NOMO-1 treated with dmso at 0.1 percent for 144 hours (cell line): ENCODE data around the gene GPR39.
A peak's percentile ranks its signal among the peaks of the same experiment; 100 is the strongest.
"Not testable (repeated sequence)": the region's sequence is repeated elsewhere in the genome, so short reads cannot be mapped to it uniquely, and the experiment has no call there.

Experiments
- DNase-seq: peaks from one replicate; lab custom pipeline; 2025; ENCODE audit not compliant: unreplicated experiment; lab: John Stamatoyannopoulos, UW

GPR39 gene

DNA sequence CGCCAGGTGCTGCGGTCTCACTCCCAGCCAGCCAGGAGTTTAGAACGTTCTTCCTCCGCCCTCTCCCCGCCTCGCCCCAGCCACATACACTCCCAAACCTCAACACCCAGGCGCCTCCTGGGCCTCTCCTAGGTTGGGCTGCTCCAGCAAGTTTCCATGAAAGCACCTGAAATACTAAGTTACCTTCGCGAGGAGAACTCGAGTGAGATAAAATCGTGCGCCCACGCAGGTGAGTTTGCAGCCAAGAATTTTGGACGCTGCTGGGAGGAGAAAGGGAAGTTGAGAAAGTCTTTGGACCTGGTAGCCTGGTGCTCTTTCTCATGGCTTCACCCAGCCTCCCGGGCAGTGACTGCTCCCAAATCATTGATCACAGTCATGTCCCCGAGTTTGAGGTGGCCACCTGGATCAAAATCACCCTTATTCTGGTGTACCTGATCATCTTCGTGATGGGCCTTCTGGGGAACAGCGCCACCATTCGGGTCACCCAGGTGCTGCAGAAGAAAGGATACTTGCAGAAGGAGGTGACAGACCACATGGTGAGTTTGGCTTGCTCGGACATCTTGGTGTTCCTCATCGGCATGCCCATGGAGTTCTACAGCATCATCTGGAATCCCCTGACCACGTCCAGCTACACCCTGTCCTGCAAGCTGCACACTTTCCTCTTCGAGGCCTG, at the start of gene GPR39:
GPR39 (plus strand) TSS at position 83 of the 673 bp plus-strand sequence.
- no peak for DNase-seq

DNA sequence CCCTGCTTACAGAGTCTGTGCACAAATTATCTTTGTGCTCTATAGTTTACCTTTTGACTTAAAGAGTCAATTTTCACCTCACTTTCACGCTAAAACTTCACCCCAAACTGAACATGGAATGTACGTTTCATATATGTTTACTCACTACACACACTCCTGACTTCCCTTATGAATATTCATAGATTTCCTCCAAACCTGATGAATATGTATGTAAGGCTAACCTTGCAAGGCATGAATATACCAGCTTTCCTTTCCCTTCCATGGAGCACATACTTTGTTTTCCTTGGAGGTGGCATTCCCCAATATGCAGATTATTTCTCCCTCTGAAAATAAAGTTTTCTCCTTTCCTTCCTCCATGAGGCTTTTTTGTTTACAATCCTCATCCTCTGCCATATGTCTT, 48.4 kb upstream of the GPR39 start:
- no peak for DNase-seq

DNA sequence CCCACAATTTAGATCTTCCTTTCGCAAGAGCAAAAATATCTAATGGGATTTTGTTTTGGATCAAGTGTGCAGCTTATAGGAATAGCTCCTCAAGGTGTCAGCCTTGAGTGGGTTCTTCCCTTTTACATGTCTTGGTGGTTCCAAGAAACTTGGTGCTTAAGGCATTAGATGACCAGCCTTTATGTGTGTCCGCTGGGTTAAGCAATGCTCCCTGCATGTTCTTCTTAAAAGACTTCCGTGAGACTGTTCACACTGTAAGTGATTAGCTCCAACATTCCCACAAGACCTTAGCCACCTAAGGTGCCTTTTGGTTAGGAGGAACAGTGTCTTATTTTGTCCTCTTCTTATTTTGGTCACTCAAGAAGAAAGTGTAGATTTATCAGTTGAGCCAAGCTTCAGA, 44.3 kb upstream of the GPR39 start:
- DNase-seq: no peak

DNA sequence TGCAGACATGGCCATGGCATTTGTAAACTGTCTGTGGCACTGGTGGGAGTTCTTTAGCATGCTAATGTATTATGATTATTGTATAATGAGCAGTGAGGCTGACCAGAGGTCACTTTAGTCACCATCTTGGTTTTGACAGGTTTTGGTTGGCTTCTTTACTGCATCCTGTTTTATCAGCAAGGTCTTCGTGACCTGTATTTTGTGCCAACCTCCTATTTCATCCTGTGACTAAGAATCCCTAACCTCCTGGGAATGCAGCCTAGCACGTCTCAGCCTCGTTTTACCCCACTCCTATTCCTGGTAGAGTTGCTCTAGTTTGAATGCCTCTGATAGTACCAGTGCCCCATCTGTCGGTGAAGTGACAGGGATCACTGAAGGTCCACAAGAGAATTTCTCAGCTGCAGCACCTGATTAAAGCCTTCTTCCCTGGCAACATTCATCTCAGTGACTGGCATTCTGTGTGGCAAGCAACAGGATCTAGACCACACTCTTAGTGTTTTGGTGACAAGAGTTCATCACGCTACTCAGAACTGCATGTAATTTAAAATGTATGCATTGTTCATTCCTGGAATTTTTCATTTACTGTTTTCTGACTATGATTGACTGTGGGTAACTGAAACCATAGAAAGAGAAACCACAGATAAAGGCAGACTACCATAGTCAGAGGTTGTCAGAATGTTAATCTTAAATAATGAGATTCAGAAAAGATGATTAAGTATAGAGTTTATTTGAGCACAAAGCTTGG, 43.0 kb upstream of the GPR39 start:
- DNase-seq: no peak

DNA sequence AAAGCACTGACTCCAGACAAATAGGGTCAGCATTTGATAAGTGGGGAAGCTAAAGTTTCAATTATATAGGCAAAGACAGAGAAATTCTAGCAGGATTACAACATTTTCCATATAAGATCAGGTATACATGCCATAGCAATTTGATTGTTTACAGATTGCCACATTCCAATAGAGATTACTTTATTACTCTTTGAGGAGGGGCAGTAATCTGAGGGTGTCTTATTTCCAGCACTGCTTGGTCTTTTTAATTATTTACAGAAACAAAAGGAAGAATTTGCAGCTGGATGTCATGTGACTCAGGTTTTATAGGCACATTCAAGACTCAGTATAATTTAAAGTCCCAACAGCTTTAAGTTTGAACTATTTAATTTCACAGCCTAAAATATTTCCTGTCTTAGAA, 42.5 kb upstream of the GPR39 start:
- no peak for DNase-seq

DNA sequence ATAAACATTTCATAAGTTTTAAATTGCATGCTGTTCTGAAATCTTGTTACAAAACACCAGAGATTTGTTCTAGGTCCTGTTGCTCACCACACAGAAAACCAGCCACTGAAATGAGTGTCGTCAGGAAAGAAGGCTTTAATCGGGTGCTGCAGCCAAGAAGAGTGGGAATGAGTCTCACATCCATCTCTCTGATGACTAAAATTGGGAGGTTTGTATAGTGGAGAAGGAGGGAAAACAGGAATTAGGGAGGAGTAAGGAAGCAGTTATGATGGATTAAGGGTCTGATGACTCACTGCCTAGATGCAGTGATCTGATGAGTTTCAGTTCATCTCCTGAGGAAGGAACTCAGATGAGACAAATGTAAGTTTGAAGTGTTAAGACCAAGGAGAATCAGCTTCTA, 42.1 kb upstream of the GPR39 start:
- no peak for DNase-seq

DNA sequence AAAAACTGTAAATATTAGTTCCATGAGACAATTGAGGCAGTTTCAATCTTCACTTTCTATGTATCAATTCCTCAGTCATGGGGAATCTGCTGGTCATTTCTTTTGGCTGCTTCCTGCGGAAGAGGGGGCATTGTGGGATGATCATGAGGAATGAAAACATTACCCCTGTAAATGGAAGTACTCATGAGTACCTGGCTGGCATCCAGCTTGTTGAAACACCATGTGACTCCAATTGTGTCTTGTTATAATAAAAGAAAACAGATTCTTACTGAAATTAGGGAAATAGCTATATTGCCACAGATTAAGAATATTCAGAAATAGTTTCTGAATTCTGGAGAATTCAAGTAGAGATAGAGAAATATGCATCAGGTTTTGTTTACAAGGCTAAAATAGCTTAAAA, 41.6 kb upstream of the GPR39 start:
- no peak for DNase-seq

DNA sequence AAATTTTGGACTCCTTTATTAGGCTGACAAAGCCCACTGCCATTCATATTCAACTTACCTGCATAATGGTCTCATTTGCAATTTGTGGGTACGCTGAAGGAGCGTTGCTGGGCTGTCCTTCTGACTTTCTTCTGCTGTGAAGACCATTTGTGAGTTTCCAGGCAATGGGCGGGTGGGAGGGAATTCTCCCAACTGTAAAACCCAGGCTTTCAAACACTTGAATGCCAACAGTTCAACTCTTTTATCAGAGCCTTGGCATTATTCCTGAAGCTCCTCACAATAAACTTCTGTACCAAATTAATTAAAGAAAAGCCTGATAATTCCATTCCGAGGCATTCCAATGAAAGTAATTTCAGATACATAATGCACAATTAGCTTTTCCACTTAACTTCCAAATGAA, 35.2 kb upstream of the GPR39 start:
- no peak for DNase-seq

DNA sequence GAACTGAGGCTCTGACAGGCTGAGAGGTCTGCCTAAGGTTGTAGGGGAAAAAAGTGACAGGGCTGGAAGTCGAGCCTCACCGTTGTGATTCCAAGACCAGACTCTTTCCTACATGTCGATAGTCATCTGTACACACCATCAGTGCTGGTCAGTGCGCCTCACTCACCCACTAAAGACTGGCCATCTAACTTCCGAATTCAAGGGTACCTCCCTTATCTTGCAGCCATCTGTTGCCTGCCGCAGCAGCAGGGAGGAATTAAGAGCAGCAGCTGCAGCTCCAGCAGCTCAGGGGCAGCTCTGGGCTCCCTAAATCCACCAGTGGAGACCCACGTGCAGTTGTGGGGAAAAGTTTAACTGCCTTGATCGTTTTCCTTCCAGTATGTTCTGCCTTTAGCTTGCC, 32.6 kb upstream of the GPR39 start:
- no peak for DNase-seq

DNA sequence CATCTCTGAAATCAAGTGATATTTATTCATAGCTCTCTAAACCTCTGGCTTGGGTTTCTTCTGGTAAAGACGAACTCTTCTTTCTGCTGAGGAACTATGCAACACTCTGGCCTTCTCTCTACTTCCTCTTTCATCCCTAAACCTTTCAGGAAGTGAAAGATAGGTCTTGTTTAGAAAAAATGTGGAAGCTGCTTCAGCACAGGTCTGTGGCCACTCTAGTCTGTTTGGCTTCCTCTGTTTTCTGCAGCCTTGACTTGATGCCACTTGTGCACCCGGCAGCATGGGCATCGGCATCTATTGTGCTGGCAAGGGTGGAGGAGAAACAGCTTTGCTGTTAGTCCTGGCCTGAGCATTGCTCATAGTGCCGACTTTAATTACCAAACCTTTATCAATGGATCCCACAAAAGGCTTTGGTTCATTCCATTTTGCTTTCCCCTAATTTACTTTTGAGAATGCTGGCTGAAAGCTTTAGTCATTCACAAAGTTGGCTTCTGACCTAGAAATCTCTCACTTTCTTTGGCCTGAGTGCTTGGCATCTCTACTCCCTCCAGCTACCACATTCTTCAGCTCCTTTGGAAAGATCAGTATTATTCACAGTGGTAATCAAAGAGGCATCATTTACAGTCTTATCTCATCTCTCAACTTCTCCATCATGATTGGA, 32.0 kb upstream of the GPR39 start:
- peak; percentile 94 for DNase-seq

DNA sequence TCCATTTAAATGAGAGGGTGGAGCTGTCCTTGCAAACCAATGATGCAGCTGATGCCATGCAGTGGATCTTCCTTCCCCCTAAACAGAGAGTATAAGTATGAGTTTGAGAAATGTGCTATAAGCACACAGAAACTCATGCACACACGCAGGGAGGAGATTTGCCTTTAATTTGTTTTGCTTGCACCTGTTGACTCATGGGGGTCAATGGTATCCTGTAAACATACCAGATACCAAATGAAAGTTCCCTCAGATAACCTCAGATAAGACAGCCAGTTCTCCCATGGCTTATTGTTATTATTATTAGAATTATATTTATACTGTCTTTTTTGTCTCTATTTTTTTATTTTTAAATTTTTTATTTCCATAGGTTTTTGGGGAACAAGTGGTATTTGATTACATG, 29.5 kb upstream of the GPR39 start:
- no peak for DNase-seq

DNA sequence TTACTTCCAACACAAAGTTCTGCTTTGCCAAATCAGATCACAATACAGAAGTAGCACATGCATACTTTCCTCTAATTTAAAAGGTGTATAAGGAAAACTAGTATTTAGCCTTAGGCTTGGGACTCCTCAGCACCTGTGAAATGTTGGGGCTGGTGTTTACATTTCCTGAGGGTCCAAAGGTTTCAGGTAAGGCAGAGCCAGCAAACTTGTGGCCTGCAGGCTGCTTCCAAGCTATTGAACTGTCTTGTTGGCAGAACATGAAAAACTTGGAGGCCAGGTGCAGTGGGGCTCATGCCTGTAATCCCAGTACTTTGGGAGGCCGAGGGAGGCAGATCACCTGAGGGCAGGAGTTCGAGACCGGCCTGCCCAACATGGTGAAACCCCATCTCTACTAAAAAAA, 26.5 kb upstream of the GPR39 start:
- DNase-seq: no peak

DNA sequence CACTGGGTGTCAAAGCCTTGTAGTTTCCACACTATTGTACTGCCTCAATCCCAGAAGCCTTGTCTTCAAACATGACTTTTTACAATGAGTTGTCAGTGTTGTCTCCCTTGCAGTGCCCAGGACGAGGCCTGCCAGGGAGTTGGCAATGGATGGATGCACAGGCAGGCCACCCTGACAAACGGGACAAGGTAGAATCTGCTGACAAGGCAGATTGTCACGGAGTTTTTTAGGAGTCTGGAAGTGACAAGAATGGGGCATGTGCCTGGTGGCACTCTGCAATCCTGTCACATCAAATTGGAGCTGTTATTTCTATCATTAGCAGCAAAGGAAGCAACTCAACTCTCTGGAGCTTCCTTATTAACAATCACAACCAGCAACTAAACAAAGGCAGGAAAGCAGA, 25.2 kb upstream of the GPR39 start:
- DNase-seq: no peak

DNA sequence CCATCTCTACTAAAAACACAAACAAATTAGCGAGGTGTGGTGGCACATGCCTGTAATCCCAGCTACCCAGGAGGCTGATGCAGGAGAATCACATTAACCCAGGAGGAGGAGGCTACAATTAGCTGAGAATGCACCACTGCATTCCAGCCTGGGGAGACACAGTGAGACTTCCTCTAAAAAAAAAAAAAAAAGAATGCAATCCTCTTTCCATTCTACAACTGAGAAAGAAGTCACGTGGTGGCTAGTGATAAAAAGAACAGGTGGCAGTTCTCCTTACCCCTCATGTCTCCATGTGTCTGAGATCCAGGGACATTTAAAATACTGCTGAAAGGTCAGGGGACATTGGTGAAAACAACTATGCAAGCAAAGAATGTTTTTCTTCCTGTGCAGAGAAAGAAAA, 24.4 kb upstream of the GPR39 start:
- no peak for DNase-seq

DNA sequence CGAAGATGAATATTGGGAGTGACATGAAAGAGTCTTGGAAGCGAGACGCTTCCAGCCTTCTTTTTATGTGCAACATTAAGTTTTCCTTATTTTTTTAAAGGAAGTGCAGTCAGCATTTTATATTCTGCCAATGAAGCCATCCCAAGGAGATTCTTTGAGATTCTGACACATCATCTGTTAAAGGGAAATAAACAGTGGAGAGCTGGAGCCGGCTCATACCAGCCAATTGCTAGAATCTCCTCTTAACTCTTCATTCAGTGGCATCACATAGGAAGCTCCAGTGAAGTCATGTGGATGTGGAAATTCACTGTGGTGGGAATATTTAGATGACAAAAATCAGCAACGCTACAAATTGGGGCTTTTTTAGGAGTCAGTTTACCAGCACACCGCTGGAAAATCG, 23.7 kb upstream of the GPR39 start:
- DNase-seq: no peak

DNA sequence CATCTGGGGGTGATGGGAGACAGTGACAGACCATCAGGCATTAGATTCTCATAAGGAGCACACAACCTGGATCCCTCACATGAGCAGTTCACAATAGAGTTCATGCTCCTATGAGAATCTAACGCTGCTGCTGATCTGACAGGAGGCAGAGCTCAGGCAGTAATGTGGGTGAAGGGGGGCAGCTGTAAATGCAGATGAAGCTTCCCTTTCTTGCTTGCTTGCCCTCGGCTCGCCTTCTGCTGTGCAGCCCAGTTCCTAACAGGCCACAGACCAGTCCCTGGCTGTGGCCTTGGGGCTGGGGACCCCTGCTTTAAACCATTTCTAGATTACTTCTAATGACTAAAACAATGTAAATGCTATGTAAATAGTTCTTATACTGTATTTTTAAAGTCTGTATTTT, 19.6 kb upstream of the GPR39 start:
- DNase-seq: not testable (repeated sequence)

DNA sequence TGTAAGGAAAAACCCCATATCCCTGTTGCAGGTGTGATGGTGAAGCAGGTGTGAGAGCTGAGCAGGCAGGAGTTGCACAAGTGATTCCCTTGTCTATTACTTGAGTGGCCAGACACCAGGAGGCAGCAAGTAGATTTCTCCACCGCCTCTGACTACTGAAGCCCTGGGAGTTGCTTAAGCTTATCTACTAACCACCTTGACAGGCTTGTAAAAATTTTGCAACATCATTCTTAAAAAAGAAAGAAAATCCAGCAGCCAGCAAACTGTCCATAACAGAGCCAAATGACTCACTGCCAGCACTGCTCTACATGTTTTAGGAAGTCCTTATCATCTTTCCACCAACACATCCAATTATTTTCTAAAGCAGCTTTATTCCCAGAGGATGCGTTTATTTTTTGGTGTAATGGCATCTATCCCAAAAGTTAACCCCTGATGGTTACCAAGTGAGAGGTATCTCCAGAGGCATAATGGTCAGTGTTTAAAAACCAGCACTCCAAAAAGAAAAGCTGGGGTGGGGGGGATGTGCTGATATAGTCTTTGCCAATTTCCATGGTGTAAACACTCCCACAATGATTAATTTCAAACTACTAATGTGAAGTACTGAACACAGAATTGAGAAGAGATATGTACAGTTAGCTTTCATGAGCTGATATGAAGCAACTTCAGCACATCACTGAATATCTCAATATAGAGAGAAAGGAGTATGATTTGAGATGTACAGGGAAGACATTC, 16.3 kb upstream of the GPR39 start:
- DNase-seq: peak; percentile 81

DNA sequence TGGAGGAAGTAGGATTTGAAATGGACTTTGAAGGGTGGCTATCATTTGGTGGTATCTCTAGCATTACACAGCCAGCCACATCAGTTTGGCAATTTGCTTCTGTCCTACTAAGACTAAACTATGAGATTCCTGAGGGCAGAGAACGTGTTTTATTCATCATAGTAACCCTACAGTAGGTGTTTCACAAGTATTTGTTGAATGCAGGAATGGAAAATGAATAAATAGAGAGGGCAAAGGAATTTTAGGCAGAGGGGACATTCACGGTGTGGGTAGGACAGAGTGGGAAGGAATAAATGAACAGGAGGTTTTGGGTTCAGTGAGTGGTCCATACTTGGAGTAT, 15.7 kb upstream of the GPR39 start:
- DNase-seq: no peak

DNA sequence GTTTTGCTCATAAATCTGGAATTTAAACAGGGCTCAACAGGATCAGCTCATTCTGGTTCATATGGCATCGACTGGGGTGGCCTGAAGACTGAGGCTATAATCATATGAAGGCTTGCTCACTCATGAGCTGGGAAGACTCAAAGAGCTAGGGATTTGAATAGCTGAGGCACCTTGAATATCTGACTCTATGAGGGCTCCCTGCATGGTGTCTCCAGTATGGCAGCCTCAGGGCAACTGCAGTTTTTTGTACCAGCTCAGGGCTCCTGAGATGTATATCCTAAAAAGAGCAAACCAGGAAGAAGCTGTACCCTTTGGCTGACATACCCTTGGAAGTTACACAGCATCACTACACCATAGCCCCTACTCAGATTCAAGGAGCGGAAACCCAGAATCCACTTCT, 15.3 kb upstream of the GPR39 start:
- no peak for DNase-seq

DNA sequence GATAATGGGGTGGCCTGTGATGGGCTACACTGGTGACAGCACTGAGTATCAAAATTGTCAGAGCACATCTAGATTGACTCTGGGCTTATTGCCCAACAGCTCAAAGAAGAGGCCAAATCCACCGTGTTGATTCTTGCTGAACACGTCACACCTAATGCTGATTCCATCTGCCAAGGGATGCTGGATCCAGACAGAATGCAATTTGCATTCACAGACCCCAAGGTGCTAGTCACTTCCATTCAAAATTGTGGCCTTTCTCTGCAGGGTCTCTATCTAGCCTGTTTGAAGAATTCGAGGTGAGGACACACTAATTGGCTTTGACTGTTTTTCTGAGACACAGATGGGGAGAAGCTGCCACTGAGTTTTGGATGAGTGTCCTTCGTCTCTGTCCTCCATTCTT, 13.5 kb upstream of the GPR39 start:
- DNase-seq: no peak

DNA sequence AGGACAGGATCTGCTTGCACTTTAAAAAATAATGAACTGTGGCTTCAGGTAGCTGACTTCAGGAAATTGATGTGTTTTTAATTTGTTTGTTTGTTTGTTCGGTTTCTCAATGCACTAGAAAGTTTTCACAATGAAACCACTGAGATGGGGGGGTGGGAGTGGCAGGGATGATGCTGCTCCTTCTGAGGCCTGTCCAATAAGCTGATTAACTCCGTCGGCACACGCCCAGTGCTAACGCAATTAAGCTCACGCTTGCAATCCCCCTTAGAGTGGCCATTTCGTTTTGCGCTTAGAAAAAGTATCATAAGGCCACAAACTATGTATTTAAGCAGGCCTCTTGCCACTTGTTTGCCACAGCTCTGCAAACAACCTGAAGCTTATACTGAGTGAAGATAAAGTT, 12.5 kb upstream of the GPR39 start:
- no peak for DNase-seq

DNA sequence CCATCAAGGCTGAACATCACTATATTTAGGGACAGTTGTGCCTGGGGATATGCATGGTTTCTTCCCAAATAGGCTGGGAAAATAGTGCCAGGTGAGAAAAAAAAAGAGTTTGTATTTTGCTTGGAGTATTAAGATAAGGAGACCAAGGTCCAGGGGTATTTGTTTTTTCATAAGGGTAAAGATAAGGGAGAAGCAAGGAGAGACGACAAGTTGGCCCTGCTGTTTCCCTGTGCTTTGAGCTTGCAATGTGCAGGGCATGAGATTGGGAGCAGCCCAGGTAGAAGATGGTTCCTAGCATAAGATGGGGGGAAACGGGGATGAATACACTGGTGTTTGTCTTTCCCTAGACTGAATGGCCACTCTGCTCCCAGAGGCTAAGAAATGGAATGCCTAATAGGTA, 8.8 kb upstream of the GPR39 start:
- no peak for DNase-seq
